GM12801 (cell line): ENCODE results near the gene NCS1.

Experiments used
- CTCF ChIP-seq: IDR thresholded peaks from one replicate; pipeline ENCODE4 v1.5.1; 2011; ENCODE audit warnings: control low read depth; ENCODE audit not compliant: insufficient read length; ENCODE audit errors: extremely low read depth

NCS1 gene

GRCh38 chr9:130201974-130202373 is 29.8 kb downstream of the NCS1 start:
- no peak for TF ChIP-seq CTCF

- TF ChIP-seq CTCF, result no peak
Measured at GRCh38 chr9:130204341-130204740, 32.1 kb downstream of the NCS1 start.

- TF ChIP-seq CTCF, result no peak
Measured at GRCh38 chr9:130204959-130205358, 32.8 kb downstream of the NCS1 start.

GRCh38 chr9:130205912-130206311 is 33.7 kb downstream of the NCS1 start:
- TF ChIP-seq CTCF, result no peak

- no peak for TF ChIP-seq CTCF
Measured at GRCh38 chr9:130206579-130206978, 34.4 kb downstream of the NCS1 start.

GRCh38 chr9:130207241-130207992 is 35.2 kb downstream of the NCS1 start:
- TF ChIP-seq CTCF, result no peak

- TF ChIP-seq CTCF, result no peak
Measured at GRCh38 chr9:130208600-130209347, 36.6 kb downstream of the NCS1 start.
